ENCODE data around the gene POLR2C.

The POLR2C gene

DNA sequence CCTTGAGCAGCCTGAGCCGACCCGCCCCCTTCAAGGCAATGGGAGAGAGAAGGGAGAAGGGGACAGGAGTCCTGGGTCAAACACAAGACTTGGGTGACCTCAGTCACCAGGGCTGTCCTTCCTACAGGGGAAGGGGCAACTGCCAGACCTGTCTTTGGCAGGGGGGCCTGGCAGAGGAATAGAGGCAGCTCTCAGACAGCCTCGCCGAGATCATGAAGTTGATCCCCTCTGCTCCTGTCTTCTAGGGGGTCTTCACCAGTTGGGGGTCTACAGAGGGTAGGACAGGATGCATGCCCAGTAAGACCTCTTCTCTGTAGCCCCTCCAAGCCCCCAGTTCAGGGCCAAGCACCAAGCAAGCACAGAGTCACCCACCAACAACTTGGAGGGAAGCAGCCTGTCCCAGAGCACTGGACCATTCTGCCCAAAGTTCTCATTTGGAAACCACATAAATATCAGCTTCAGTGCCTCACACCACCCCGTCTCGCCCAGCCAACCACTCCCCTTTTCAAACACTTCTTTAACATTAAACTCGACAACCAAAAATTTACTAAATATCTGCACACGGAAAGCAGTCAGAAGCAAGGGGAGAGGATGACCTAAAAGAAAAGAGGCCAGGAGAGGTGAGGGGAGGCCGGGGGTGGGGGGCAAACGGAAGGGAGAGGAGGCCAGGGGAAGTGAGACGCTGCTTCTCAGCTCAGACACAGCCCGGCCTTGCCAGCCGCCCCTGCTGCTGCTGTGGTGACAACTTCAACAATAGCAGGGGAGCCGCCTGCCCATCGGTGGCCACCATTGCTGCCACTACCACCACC lies 16.1 kb downstream of the POLR2C start:
- Histone ChIP-seq H3K27ac (no peak overlapping the region), H3K36me3 (replicated peaks) (peaks cover 12% of the 10 kb centered on the region), H3K27me3 (replicated peaks) (no peaks in the 10 kb centered on the region), H3K4me3 (ENCODE audit: low read depth, low read length) (peak overlapping the region; percentile 63)
- TF ChIP-seq, protein P1, sequence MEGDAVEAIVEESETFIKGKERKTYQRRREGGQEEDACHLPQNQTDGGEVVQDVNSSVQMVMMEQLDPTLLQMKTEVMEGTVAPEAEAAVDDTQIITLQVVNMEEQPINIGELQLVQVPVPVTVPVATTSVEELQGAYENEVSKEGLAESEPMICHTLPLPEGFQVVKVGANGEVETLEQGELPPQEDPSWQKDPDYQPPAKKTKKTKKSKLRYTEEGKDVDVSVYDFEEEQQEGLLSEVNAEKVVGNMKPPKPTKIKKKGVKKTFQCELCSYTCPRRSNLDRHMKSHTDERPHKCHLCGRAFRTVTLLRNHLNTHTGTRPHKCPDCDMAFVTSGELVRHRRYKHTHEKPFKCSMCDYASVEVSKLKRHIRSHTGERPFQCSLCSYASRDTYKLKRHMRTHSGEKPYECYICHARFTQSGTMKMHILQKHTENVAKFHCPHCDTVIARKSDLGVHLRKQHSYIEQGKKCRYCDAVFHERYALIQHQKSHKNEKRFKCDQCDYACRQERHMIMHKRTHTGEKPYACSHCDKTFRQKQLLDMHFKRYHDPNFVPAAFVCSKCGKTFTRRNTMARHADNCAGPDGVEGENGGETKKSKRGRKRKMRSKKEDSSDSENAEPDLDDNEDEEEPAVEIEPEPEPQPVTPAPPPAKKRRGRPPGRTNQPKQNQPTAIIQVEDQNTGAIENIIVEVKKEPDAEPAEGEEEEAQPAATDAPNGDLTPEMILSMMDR (IDR thresholded peaks at IDR 0.05; ENCODE audit: low read depth, low read length, missing control alignments) = no peak
- no peak for DNase-seq
- in situ Hi-C loops (cut with HindIII; ENCODE audit: low pct_ligation_motif_present, low sequenced_read_pairs) = no loop called here

DNA sequence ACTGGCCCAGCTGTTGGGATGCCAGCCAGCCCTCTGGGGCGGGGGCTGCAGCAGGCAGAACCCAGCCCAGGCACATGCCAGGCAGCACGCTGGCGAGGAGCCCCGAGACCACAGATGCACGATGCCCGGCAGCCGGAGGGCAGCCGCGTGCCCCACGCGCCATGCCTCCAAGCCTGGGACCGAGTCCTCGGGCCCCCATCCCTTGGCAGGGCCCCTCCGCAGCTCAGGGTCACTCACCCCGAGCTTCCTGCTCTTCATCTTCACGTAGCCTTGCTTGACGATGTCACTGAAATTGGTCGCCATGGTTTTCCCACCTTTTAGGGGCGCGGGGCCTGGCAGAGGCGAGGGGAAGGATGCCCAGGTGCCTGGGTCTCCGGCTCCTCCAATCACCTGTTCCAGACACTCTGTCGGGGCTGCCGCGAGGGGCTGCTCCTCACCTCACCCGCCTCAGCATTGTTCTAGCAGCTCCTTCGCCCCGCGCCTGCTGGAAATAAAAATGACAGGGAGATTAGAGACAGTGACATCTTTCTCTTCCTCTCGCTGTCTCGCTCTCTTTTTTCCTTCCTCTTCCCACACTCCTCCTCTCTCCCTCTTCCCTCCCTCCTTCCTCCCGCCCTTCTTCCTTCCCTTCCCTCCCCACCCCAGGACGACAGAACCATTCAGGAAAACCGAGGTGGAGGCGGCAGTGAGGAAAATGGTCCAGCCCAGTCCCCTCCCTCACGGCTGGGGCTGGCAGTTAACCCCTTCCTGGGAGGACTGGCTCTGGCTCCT lies 16.9 kb downstream of the POLR2C start:
- in situ Hi-C loops (cut with HindIII; ENCODE audit: low pct_ligation_motif_present, low sequenced_read_pairs) = no loop called here
- TF ChIP-seq, protein P1 (IDR thresholded peaks at IDR 0.05; ENCODE audit: low read depth, low read length, missing control alignments) = no peak
- Histone ChIP-seq H3K27ac (no peak overlapping the region), H3K27me3 (replicated peaks) (no peaks in the 10 kb centered on the region), H3K36me3 (replicated peaks) (peaks cover 9% of the 10 kb centered on the region), H3K4me3 (ENCODE audit: low read depth, low read length) (peak overlapping the region; percentile 63)
- DNase-seq = peak; percentile 42

DNA sequence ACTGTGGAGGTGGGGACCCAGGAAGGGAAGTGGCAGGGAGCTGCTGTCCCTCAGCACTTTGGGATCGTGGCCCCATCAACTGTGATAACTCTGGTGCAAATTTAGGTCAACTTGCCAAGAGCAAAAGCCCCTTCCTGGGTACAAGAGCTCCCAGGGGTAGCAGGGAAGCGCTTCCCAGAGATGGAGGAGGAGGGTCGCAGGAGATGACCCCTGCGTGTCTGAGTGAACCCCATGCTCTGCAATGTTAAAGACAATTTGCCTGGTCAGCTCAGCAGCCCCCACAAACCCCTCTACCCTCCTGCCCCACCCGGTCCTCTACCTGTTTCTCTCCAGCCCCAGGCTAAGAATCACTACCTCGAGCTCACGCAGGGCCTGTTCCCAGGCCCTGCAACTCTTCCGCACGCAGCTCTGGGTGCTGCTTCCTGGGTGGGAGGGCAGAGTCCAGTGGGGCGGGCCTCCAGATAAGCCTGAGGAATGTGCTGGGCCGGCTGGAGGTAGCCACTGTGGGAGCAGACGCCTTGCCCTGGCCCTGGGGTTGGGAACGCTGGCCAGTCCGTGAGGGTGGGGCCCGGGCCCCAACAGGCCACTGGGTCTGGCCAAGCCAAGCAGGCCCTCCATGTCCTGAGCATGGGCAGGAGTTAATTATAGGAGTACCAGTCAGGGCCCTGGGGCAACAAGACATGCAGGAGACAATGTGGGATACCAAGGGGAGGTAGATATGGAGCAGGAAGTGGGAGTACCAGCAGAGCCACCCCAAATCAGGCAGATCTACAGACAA lies 17.7 kb downstream of the POLR2C start:
- Histone ChIP-seq H3K27me3 (replicated peaks) (no peaks in the 10 kb centered on the region), H3K36me3 (replicated peaks) (peaks cover 2% of the 10 kb centered on the region), H3K27ac (peak overlapping the region; percentile 16), H3K4me3 (ENCODE audit: low read depth, low read length) (peak overlapping the region; percentile 63)
- in situ Hi-C loops (cut with HindIII; ENCODE audit: low pct_ligation_motif_present, low sequenced_read_pairs) = no loop called here
- TF ChIP-seq, protein P1 (IDR thresholded peaks at IDR 0.05; ENCODE audit: low read depth, low read length, missing control alignments) = no peak
- DNase-seq = peak; percentile 49

DNA sequence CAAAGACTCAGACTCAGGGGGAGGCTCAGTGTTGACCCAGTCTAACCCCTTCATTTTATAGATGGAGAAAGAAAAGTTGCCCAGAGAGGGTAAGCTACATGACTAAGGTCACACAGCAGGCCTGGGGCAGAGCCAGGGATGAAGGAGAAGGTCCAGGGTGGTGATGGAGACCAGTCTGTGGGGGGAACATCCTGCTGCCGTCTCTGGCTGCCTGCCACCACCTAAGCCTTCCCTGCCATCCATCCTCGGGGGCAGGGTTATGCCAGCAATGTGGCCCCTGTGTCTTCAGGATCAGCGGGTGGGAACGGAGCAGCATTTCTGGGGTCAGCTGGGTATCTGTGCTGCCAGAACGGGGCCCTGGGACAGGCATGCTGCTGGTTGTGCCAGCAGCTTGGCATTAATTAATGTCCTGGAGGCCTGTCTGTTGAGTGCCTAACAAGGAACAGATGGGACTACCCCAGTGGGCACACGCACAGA lies 18.3 kb downstream of the POLR2C start:
- no peak overlapping the region for H3K27ac ChIP-seq
- H3K36me3 ChIP-seq (replicated peaks) = no peaks in the 10 kb centered on the region
- TF ChIP-seq, protein P1 (IDR thresholded peaks at IDR 0.05; ENCODE audit: low read depth, low read length, missing control alignments) = no peak
- no peak overlapping the region for H3K4me3 ChIP-seq (ENCODE audit: low read depth, low read length)
- DNase-seq = no peak
- in situ Hi-C loops (cut with HindIII; ENCODE audit: low pct_ligation_motif_present, low sequenced_read_pairs) = no loop called here
- H3K27me3 ChIP-seq (replicated peaks) = no peaks in the 10 kb centered on the region

DNA sequence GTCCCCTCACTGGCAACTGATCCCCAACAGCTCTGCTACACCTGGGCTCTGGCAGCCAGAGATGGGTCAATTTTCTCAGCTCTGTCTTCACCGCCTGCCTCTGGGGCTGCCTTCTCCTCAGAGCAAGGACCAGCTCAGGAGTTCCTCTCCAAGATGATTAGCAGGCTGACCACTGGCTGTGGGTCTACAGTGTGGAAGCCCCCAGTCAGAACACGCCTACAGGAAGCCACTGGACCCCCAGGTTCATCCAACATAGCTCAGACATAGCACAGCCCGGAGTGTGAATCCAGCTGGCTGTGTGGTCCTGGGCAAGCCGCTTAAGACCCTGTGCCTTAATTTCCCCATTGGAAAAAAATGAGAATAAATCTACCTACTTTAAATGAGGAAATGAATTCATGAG lies 18.9 kb downstream of the POLR2C start:
- Histone ChIP-seq H3K27ac (no peak overlapping the region), H3K36me3 (replicated peaks) (no peaks in the 10 kb centered on the region), H3K4me3 (ENCODE audit: low read depth, low read length) (no peak overlapping the region), H3K27me3 (replicated peaks) (no peaks in the 10 kb centered on the region)
- in situ Hi-C loops (cut with HindIII; ENCODE audit: low pct_ligation_motif_present, low sequenced_read_pairs) = no loop called here
- no peak for DNase-seq
- TF ChIP-seq, protein P1 (IDR thresholded peaks at IDR 0.05; ENCODE audit: low read depth, low read length, missing control alignments) = no peak
